NCI-H1048 (cell line): ENCODE measurements around the gene VAC14.
"Not testable (repeated sequence)": the region's sequence is repeated elsewhere in the genome, so short reads cannot be mapped to it uniquely, and the experiment has no call there.

Experiments used
- DNase-seq: peaks from one replicate; lab custom pipeline; 2025; lab: John Stamatoyannopoulos, UW

Gene VAC14

DNA sequence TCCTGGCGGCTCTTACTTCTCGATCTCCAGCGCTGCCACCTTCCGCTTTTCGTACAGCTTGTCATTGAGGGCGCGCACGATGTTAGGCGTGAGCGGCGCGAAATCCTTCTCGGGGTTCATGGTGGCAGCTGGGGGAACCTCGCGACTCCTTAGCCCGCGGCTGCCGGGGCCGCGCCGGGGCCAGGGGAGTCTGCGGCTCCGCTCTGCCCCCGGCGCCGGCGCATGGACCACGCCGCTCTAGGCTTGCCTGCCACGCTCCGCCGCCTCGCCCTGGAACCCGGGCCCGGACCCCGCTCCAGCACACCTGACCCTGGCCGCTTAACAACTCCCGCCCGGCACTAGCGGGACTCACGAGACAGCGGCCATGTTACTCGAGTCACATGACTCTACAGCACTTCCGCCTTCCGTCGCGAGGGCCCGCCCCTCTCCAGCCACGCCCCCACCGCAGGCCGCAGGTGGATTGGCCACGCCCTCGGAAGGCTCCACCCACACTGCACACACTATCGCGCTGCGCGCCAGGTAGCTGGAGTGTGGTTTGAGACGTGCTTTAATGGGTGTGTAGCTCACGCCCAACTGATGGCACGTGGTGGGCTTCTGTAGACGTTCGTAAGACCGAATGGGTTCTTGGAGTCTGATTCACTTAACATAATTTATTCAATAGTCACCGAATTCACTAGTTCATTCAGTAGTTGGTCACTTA is at the start of gene VAC14:
Gene VAC14, minus strand, starts transcription at position 378 of the 700 bp plus-strand sequence. Its CDS starts 258 bp downstream, at position 120.
- peak; percentile 80 for DNase-seq

DNA sequence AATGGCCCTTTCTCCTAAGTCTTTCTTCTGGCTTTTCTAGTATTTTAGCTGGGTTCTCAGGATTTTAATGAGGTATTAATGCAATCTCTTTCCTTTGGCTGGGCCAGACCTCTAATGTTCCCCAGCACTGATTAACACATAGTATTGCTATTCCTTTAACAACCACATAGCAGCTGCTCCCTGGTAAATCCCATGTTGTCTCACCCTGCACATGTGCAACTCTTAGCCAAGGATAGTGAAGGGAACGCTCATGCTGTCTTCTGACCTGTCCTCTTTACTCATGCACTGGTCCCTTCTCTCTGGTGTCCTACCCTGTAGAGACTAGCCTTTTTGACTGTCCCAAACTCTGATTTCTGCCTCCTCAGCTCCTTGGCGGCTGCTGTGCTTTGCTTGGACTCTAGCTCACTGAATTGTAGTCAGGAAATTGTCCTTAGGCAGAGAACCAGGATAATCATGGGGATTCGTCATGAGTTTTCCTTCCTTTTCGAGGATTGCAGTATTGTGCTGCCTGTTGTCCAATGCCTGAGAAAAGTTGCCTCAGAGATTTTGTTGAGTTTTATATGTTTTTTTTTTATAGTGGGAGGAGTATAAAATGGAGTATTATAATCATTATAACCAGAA is 22.6 kb upstream of the VAC14 start:
- DNase-seq, result not testable (repeated sequence)

GRCh38 chr16:70822734-70823133 is 21.8 kb upstream of the VAC14 start:
- not testable (repeated sequence) for DNase-seq

DNA sequence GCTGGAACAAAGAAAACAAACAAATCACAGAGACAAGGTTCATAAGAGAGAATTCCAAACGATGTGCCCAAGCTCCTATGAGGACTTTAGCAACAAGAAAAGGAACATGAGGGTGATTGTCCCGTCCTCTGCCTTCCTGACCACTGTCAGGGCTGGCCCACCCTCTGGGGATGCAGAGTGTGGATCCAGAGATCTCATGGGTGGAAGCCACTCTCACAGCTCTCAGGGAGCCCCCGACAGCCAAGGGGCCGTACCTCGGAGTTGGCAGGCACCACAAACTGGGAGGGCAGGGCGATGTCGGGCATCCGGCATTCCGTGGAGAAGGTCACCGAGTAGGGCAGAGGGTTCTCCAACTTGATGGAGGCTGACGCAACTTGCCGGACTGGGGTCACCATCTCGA is 17.1 kb upstream of the VAC14 start:
- DNase-seq, result not testable (repeated sequence)

GRCh38 chr16:70809392-70810060 is 8.6 kb upstream of the VAC14 start:
- no peak for DNase-seq

GRCh38 chr16:70808371-70808770 is 7.4 kb upstream of the VAC14 start:
- no peak for DNase-seq

DNA sequence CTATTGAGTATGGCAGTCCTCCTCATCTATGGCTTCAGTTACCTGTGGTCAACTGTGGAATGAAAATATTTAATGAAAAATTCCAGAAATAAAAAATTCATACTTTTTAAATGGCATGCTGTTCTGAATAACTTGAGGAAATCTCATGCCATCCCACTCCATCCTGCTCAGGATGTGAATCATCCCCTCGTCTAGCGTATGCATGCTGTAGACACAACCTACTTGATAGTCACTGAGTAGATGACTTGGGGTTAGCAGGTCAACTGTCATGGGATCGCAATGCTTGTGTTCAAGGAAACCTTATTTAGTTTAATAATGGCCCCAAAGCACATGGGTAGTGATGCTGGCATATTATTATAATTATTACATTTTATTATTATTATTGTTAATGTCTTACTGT is 4.8 kb upstream of the VAC14 start:
- DNase-seq, result no peak

DNA sequence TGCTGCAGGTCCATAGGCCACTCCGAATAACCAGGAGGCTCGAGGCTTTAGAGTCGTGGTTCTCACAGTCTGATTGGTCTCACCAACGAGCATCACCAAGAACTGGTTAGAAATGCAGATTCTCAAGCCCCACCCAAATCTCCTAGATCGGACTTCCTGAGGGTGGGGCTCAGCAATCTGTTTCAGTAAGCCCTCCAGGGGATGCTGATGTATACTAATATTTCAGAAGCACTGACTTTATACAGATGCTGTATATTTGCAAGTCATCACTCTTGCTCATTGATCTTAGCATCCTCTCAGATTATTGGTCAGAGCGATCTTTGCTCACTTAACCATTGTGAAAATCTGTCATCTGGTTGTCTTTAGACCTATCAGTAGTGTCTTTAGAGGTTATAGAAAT is 4.4 kb upstream of the VAC14 start:
- DNase-seq, result no peak

DNA sequence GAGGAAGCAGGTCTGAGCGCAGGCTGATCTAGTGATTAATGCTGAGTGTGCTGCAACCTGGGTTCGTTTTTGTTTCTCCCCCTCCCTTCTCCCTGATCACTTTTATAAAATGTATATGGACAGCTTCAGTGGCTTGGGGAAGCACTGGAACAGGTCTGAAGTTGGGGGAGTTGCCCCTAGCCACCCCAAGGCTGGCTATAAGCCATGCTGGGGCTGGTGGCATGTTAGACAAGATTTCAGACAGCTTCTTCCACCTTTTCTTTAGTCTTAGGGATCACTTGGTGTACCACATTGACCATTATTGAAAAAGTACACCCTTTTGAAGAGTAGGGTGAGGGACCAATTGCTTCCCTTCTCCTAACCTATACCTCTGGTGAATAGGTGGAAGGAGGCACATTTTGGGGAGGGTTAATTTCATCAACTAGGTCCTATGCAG is 3.8 kb upstream of the VAC14 start:
- no peak for DNase-seq

GRCh38 chr16:70804153-70804733 is 3.3 kb upstream of the VAC14 start:
- no peak for DNase-seq

DNA sequence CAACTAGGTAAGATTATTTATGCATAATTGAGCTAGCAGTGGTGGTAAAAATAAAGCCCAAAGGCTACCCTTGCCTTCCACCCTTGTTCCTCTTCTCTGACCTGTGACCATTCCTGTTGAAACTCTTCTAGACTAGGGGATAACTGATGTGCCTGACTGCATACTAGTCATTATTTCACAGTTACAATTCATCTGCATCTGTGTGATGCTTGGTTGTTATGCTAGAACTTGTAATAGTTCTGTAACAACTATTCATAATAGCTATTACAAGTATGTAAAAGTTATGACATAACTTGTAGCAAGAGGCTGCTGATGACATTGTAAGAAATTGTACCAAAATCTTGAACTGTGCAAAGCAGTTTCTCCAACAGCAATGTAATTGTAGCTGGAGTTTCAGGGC is 2.4 kb upstream of the VAC14 start:
- no peak for DNase-seq

DNA sequence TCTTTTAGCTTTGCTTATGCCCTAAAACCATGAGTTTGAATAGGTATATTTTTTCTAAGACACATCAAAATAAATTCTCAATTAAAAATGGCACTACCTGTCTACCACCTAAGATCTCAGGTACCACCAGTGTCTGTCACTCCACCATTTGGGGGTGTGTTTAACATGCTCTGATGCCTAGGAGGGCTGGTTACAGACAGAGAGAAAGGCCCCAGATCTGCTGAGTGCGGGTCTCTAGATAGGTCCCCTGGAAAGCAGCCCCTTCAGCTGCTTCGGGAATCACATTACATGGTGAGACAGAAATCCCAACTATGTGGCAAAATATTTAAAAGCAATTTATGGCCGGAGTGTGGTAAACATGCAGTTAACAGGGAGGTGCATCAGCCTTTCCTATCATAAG is 653 bp upstream of the VAC14 start:
- no peak for DNase-seq

GRCh38 chr16:70800311-70800710 is 647 bp downstream of the VAC14 start:
- no peak for DNase-seq

DNA sequence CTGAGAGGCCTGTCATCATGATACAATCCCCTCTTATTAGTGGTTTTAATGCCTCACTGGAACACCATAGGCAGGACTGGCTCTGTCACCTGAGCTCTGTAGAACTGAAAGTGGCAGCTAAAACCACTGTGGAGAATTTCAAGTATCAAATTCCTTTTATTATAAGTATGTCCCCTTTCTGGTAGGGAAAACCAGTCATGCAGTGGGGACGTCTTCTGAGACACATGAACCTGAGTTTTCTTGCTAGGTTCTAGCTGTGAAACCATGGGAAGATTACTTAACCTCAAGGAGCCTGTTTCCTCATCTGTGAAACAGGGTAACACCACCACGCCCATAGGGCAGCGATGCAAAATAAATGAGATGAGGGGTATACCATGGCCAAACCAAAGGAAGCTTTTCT is 4.7 kb downstream of the VAC14 start:
- no peak for DNase-seq

DNA sequence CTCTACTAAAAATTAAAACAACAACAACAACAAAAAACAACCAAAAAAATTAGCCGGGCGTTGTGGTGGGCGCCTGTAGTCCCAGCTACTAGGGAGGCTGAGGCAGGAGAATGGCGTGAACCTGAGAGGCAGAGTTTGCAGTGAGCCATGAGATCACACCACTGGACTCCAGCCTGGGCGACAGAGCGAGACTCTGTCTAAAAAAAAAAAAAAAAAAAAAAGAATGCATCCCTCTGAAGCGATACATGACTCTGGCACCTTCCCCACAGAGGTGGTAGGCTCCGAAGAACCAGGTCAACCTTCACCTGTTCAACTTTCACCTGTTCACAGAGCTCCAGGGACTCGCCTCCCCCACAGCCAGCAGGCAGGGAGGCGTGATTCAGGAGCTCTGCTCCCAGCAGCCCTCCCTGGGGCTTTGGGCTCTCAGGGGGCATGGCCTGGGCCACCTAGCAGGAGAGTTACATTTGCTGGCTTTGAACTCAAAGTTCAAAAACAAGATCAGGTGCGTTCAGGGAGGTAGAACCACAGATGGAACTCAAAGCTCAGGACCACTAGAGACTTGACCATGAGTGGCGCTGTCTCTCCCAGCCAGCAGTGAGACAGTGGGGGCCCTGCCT is 5.6 kb downstream of the VAC14 start:
- DNase-seq, result no peak

- no peak for DNase-seq
Observed at GRCh38 chr16:70793851-70794502, 7.0 kb downstream of the VAC14 start.

- no peak for DNase-seq
Observed at GRCh38 chr16:70790815-70791214, 10.1 kb downstream of the VAC14 start.

DNA sequence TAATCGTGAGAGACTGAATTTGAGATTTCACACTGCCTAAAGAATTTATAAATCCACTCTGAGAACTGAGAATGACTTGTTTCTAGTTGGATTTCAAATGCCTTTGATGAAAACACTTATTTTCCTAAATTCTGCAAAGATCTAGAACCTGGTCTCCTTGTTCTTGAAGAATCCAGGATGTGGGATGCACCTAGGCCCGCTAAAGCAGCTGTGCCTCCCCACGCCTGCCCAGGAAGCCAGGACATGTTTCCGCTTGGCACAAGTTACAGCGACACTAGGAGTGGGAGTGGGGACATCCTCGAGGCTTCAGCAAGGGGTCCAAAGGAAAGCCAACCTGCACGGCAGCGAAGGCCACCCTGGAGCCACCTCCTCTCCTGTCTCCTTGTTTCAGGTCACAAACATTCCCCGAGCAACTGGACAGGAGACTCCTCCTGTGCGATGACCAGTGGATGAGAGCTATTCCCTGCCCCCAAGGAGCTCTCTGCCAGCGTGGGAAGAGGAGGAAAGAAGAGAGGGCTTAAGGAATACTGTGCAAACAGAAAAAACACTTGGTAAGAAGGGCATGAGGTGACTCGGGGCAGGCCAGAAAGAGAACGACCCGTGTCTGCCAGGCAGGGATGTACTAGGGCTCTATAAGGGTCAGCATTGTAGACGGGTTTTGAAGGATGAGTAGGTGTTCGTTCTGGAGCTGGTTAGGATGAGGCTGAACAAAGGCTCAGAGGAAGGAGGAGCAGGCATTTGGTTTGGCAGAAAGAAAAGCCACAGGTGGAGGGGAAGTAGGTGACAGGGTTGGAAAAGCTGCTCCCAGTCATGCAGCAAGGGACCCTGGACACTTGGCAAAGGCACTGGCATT is 11.1 kb downstream of the VAC14 start:
- no peak for DNase-seq

DNA sequence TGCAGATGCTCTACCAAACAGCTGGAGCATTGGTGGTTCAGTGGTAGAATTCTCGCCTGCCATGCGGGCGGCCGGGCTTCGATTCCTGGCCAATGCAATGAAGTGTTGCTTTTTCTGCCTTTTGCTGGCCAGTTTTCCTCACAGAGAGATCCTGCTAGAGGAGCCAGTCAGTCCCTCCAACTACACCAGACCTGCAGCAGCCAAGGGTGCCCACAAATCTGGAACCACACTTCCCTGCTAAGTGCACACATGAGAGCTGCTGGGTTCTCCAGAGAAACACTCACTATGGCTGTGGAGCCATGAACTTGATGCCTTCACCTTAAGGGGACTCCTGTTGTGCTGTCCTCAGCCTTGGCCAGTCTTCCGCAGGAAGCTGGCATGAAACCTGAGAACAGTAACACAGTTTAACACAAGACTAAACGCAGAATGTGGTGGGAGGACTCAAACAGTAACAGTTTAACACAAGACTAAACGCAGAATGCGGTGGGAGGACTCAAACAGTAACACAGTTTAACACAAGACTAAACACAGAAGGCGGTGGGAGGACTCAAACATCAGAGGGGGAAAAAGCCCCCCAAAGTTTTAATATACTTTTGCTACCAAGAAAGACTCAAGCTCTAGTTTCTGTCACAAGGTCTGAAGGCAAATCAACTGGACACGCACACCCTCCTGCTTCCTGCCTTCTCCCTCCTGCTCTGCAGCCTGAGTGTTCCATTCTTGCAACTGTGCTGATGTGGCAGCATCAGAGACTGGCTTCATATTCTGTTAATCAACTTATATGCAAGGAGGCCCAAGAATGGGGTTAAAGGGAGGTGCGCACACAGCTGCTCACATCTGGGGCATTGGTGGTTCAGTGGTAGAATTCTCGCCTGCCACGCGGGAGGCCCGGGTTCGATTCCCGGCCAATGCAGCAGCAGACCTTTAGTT is 12.0 kb downstream of the VAC14 start:
- DNase-seq, result no peak
